ENCODE measurements around the gene RCAN2.

The RCAN2 gene

GRCh38 chr6:46505693-46506512, 14.7 kb upstream of the RCAN2 start:
- H3K4me3 Mint-ChIP-seq = no peak overlapping the region
- H3K36me3 Mint-ChIP-seq = no peaks in the 10 kb centered on the region
- DNase-seq = no peak
- no peaks in the 10 kb centered on the region for H3K9me3 Mint-ChIP-seq
- no peak overlapping the region for H3K27ac Mint-ChIP-seq
- H3K27me3 Mint-ChIP-seq = no peaks in the 10 kb centered on the region
- no peaks in the 10 kb centered on the region for H3K4me1 Mint-ChIP-seq
- CTCF ChIA-PET = no interaction called here

GRCh38 chr6:46504242-46504641, 13.0 kb upstream of the RCAN2 start:
- Mint-ChIP-seq H3K4me3 (no peak overlapping the region), H3K4me1 (no peaks in the 10 kb centered on the region), H3K36me3 (no peaks in the 10 kb centered on the region), H3K27me3 (no peaks in the 10 kb centered on the region), H3K9me3 (no peaks in the 10 kb centered on the region), H3K27ac (no peak overlapping the region)
- CTCF ChIA-PET = no interaction called here
- DNase-seq = no peak

- Mint-ChIP-seq H3K27ac (no peak overlapping the region), H3K4me3 (no peak overlapping the region), H3K36me3 (no peaks in the 10 kb centered on the region), H3K4me1 (no peaks in the 10 kb centered on the region), H3K27me3 (no peaks in the 10 kb centered on the region), H3K9me3 (no peaks in the 10 kb centered on the region)
- CTCF ChIA-PET = no interaction called here
- no peak for DNase-seq
These were observed 11.4 kb upstream of the RCAN2 start for GRCh38 chr6:46502486-46503119.

- no peak overlapping the region for H3K4me3 Mint-ChIP-seq
- H3K36me3 Mint-ChIP-seq = no peaks in the 10 kb centered on the region
- no peak overlapping the region for H3K27ac Mint-ChIP-seq
- no peaks in the 10 kb centered on the region for H3K27me3 Mint-ChIP-seq
- no peaks in the 10 kb centered on the region for H3K9me3 Mint-ChIP-seq
- no peak for DNase-seq
- no peaks in the 10 kb centered on the region for H3K4me1 Mint-ChIP-seq
- CTCF ChIA-PET = no interaction called here
These were observed 10.2 kb upstream of the RCAN2 start for GRCh38 chr6:46501136-46502089.

GRCh38 chr6:46500382-46500781, 9.1 kb upstream of the RCAN2 start:
- no peaks in the 10 kb centered on the region for H3K27me3 Mint-ChIP-seq
- H3K4me3 Mint-ChIP-seq = no peak overlapping the region
- H3K4me1 Mint-ChIP-seq = no peaks in the 10 kb centered on the region
- H3K36me3 Mint-ChIP-seq = no peaks in the 10 kb centered on the region
- no peak for DNase-seq
- no peak overlapping the region for H3K27ac Mint-ChIP-seq
- CTCF ChIA-PET = no interaction called here
- H3K9me3 Mint-ChIP-seq = no peaks in the 10 kb centered on the region

GRCh38 chr6:46491628-46492547, 639 bp upstream of the RCAN2 start:
- H3K4me1 Mint-ChIP-seq = peaks cover 8% of the 10 kb centered on the region
- peaks cover 53% of the 10 kb centered on the region for H3K27me3 Mint-ChIP-seq
- H3K9me3 Mint-ChIP-seq = no peaks in the 10 kb centered on the region
- no peak for DNase-seq
- no peak overlapping the region for H3K4me3 Mint-ChIP-seq
- CTCF ChIA-PET = no interaction called here
- no peaks in the 10 kb centered on the region for H3K36me3 Mint-ChIP-seq
- H3K27ac Mint-ChIP-seq = no peak overlapping the region

GRCh38 chr6:46490425-46491200, 636 bp downstream of the RCAN2 start:
- CTCF ChIA-PET = no interaction called here
- Mint-ChIP-seq H3K36me3 (no peaks in the 10 kb centered on the region), H3K27me3 (peaks cover 55% of the 10 kb centered on the region), H3K27ac (no peak overlapping the region), H3K9me3 (no peaks in the 10 kb centered on the region), H3K4me1 (peaks cover 8% of the 10 kb centered on the region), H3K4me3 (peak overlapping the region; percentile 30)
- DNase-seq = no peak

DNA sequence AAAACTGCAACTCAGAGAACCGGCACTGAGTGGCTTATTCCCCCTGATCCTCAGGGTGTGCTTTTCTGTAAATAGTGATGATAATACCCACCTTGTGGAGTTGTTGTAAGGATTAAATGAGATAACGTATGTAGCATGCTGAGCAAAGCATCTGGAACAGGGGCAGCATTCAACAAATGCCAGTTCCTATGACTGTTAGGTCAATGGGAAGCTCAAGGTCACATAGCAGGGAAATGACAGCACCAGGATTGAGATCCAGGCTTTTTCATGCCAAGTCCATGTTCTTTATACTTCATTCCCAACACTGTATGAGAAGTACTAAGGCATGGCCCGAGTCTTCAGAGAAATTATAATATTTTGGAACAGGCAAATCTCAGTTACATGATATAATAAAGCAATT, 5.1 kb downstream of the RCAN2 start:
- Mint-ChIP-seq H3K9me3 (no peaks in the 10 kb centered on the region), H3K36me3 (no peaks in the 10 kb centered on the region), H3K27me3 (peaks cover 44% of the 10 kb centered on the region), H3K27ac (no peak overlapping the region), H3K4me3 (no peak overlapping the region), H3K4me1 (peaks cover 8% of the 10 kb centered on the region)
- CTCF ChIA-PET = no interaction called here
- no peak for DNase-seq

GRCh38 chr6:46484081-46484820, 7.0 kb downstream of the RCAN2 start:
- DNase-seq = no peak
- Mint-ChIP-seq H3K27ac (no peak overlapping the region), H3K4me3 (no peak overlapping the region), H3K9me3 (no peaks in the 10 kb centered on the region), H3K36me3 (no peaks in the 10 kb centered on the region), H3K4me1 (no peaks in the 10 kb centered on the region), H3K27me3 (peaks cover 26% of the 10 kb centered on the region)
- CTCF ChIA-PET = no interaction called here

DNA sequence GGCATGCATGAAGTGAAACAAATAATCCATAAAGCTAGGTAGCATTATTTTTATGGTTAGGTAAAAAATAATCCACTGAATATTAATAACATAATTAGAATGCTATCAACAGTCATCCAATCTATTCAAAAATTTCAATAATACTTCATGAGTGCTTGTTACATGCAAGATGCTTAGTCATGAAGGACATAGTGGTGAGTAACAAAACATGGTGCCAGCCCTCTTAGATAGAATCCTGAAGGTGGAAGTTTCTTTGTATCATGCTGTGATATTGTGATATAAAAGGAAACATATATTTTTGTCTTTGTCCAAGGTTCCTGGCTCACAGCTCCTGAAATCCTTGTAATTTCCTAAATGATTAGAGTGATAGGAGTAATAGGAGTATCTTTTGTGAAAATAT, 14.9 kb downstream of the RCAN2 start:
- Mint-ChIP-seq H3K36me3 (no peaks in the 10 kb centered on the region), H3K9me3 (no peaks in the 10 kb centered on the region), H3K27me3 (peaks cover 7% of the 10 kb centered on the region), H3K4me1 (no peaks in the 10 kb centered on the region), H3K27ac (no peak overlapping the region), H3K4me3 (no peak overlapping the region)
- CTCF ChIA-PET = no interaction called here
- DNase-seq = no peak

DNA sequence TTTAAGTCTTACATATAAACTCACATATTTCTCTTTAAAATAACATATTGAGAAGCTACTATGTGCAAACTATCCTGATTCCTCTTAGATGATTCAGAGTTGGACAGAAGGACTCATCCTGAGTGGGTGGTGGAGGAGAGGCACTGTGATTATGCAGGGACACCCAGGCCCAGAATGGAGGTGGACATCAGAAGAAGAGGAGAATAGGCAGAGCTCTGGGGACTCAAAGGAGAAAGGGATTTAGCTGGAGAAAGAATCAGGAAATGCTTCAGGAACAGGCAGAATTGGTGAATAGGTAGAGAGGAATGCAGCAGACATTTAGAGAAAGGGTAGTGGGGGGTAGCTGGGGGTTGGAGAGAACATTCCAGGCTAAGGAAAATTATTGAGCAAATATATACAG, 17.4 kb downstream of the RCAN2 start:
- Mint-ChIP-seq H3K36me3 (no peaks in the 10 kb centered on the region), H3K4me1 (no peaks in the 10 kb centered on the region), H3K9me3 (no peaks in the 10 kb centered on the region), H3K27ac (no peak overlapping the region), H3K4me3 (no peak overlapping the region), H3K27me3 (peaks cover 11% of the 10 kb centered on the region)
- no peak for DNase-seq
- CTCF ChIA-PET = no interaction called here

- no peak overlapping the region for H3K27ac Mint-ChIP-seq
- CTCF ChIA-PET = no interaction called here
- H3K36me3 Mint-ChIP-seq = no peaks in the 10 kb centered on the region
- no peaks in the 10 kb centered on the region for H3K4me1 Mint-ChIP-seq
- no peak for DNase-seq
- H3K27me3 Mint-ChIP-seq = peaks cover 8% of the 10 kb centered on the region
- no peaks in the 10 kb centered on the region for H3K9me3 Mint-ChIP-seq
- H3K4me3 Mint-ChIP-seq = no peak overlapping the region
These were observed 19.0 kb downstream of the RCAN2 start for GRCh38 chr6:46472243-46472642.

DNA sequence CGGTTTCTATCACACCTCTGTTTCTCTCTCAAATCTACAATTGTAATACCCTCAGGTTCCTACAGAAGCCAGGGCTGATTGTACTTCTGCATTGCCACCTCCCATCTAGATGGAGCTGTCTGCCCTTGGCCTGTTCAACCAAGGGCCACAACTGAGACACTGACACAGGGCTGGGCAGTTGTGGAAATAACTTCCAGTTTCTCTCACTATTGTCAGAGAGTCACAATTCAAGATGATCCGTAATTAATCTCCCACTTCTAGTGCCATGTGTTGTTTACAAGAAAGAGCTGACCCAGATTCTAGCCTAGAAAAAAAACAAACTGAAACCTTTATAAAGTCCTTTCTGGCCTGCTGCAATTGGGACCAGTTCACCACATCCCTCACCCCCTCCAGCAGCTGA, 22.2 kb downstream of the RCAN2 start:
- Mint-ChIP-seq H3K4me1 (peaks cover 2% of the 10 kb centered on the region), H3K27ac (no peak overlapping the region), H3K4me3 (no peak overlapping the region), H3K36me3 (no peaks in the 10 kb centered on the region), H3K27me3 (peaks cover 7% of the 10 kb centered on the region), H3K9me3 (no peaks in the 10 kb centered on the region)
- CTCF ChIA-PET = no interaction called here
- DNase-seq = no peak
